Rectal smooth muscle tissue (tissue), 1 donor: Measurements from ENCODE around the gene HLA-DQA2.
"Not testable (repeated sequence)": the region's sequence is repeated elsewhere in the genome, so short reads cannot be mapped to it uniquely, and the experiment has no call there.

Source experiments
- H3K27ac ChIP-seq: one replicate; pipeline ENCODE4 v1.7.0; 2013; ENCODE audit warnings: low read depth, low read length, inconsistent platforms
- H3K27me3 ChIP-seq: one replicate; pipeline ENCODE4 v1.7.0; 2013; ENCODE audit warnings: low read length; ENCODE audit not compliant: control insufficient read depth, insufficient read depth
- H3K36me3 ChIP-seq: one replicate; pipeline ENCODE4 v1.7.0; 2013; ENCODE audit warnings: low read length; ENCODE audit not compliant: control insufficient read depth, insufficient read depth
- H3K4me1 ChIP-seq: one replicate; pipeline ENCODE4 v1.7.0; 2013; ENCODE audit warnings: low read length; ENCODE audit not compliant: control insufficient read depth, insufficient read depth
- H3K4me3 ChIP-seq: one replicate; pipeline ENCODE4 v1.7.0; 2013; ENCODE audit warnings: low read length
- H3K9ac ChIP-seq: one replicate; pipeline ENCODE4 v1.7.0; 2013; ENCODE audit warnings: low read length

The HLA-DQA2 gene

DNA sequence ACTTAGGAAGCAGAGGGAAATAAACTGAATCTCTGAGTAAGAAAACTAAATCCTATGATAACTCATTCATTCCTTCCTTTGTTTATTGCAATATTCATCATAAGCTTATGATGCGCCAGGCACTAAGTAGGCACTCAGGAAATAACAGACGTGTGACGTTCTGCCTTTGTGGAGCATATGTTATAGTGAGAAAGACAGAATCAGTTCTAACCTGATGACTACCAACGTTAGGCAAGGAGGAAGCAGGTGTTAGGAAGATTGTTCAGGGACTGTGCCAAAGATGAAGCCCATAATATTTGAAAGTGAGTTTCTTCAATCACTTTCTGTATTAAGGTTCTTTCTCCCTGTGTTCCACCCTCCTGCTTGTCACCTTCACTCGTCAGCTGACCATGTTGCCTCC, 3.6 kb downstream of the HLA-DQA2 start:
- no peak overlapping the region for H3K27ac ChIP-seq
- no peak overlapping the region for H3K9ac ChIP-seq
- no peaks in the 10 kb centered on the region for H3K4me1 ChIP-seq
- H3K27me3 ChIP-seq = no peaks in the 10 kb centered on the region
- H3K36me3 ChIP-seq = no peaks in the 10 kb centered on the region
- H3K4me3 ChIP-seq = no peak overlapping the region

- not testable (repeated sequence) for H3K27ac ChIP-seq, H3K27me3 ChIP-seq, H3K36me3 ChIP-seq, H3K9ac ChIP-seq, H3K4me1 ChIP-seq, H3K4me3 ChIP-seq
Measured at GRCh38 chr6:32745649-32746048, 4.5 kb downstream of the HLA-DQA2 start.

- H3K4me1 ChIP-seq = no peaks in the 10 kb centered on the region
- no peaks in the 10 kb centered on the region for H3K36me3 ChIP-seq
- H3K27ac ChIP-seq = no peak overlapping the region
- no peak overlapping the region for H3K9ac ChIP-seq
- H3K4me3 ChIP-seq = no peak overlapping the region
- H3K27me3 ChIP-seq = no peaks in the 10 kb centered on the region
Measured at GRCh38 chr6:32752580-32752979, 11.4 kb downstream of the HLA-DQA2 start.

DNA sequence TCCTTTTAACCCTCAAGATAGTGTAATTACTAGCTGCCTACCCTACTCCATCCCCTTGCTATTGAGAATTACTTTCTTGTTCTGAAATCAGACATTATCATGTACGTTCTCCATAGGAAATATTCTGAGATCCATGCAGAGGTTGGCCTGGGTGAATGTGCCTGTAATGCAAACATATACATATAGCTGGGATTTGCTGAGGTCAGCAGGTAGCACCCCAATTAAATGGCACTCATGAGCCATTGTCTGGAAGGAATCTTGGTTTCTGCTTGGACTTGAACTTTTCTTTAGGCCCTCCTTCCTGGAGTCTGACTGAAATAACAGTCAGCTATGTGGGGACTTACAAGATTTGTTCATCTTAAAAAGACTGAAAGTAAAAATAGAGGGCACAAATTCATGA, 18.5 kb downstream of the HLA-DQA2 start:
- Histone ChIP-seq H3K9ac (no peak overlapping the region), H3K4me3 (no peak overlapping the region), H3K27me3 (no peaks in the 10 kb centered on the region), H3K27ac (no peak overlapping the region), H3K36me3 (no peaks in the 10 kb centered on the region), H3K4me1 (no peaks in the 10 kb centered on the region)

GRCh38 chr6:32761072-32761471, 19.9 kb downstream of the HLA-DQA2 start:
- Histone ChIP-seq H3K4me1 (no peaks in the 10 kb centered on the region), H3K9ac (no peak overlapping the region), H3K27me3 (no peaks in the 10 kb centered on the region), H3K4me3 (no peak overlapping the region), H3K27ac (no peak overlapping the region), H3K36me3 (no peaks in the 10 kb centered on the region)

DNA sequence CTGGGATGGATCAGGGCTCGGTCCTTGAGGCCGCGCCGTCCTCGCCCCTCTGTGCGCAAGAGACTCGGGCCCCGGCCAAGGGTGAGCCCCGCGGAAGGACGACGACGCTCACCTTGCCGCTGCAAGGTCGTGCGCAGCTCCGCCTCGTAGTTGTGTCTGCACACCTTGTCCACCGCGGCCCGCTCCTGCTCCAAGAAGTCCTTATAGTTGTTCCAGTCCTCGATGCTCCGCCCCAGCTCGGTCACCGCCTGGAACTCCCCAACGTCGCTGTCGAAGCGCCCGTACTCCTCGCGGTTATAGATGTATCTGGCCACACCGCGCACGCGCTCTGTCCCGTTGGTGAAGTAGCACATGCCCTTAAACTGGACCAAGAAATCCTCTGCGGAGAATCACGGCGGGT, 20.4 kb downstream of the HLA-DQA2 start:
- no peaks in the 10 kb centered on the region for H3K36me3 ChIP-seq
- no peak overlapping the region for H3K9ac ChIP-seq
- no peak overlapping the region for H3K27ac ChIP-seq
- no peaks in the 10 kb centered on the region for H3K4me1 ChIP-seq
- H3K4me3 ChIP-seq = no peak overlapping the region
- H3K27me3 ChIP-seq = no peaks in the 10 kb centered on the region

DNA sequence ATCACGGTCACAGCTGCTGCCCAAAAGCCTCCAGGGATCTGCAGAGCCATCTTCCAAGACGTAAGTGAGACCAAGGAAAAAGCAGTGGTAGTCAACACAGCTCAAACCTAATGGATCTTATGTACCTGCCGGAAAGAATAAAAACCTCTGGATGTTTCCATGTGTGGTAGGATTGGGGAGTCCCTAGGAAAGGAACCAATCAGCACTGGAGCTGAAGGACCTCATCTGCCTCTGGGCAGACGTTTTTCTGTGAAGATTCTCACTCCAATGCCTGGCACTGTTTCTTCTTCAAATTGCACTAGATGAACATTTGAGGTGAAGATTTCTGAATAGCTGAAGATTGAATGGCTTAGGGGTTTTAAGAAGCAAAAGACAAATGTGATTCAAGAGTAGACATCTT, 22.2 kb downstream of the HLA-DQA2 start, which contains the start of gene HLA-DQB2:
TSS of gene HLA-DQB2 (minus strand) at position 112 of the 400 bp plus-strand sequence. CDS start at position 50, 62 bp downstream.
- no peaks in the 10 kb centered on the region for H3K4me1 ChIP-seq
- no peak within 1 kb of the TSS for H3K4me3 ChIP-seq
- no peaks in the 10 kb centered on the region for H3K36me3 ChIP-seq
- no peak within 1 kb of the TSS for H3K27ac ChIP-seq
- H3K27me3 ChIP-seq = no peaks in the 10 kb centered on the region
- H3K9ac ChIP-seq = no peak within 1 kb of the TSS

- no peak overlapping the region for H3K4me3 ChIP-seq
- no peak overlapping the region for H3K27ac ChIP-seq
- no peaks in the 10 kb centered on the region for H3K36me3 ChIP-seq
- no peaks in the 10 kb centered on the region for H3K27me3 ChIP-seq
- H3K9ac ChIP-seq = no peak overlapping the region
- no peaks in the 10 kb centered on the region for H3K4me1 ChIP-seq
Measured at GRCh38 chr6:32764048-32764447, 22.9 kb downstream of the HLA-DQA2 start.

GRCh38 chr6:32772656-32773055, 31.5 kb downstream of the HLA-DQA2 start:
- Histone ChIP-seq H3K4me1 (no peaks in the 10 kb centered on the region), H3K9ac (no peak overlapping the region), H3K27me3 (no peaks in the 10 kb centered on the region), H3K36me3 (no peaks in the 10 kb centered on the region), H3K27ac (no peak overlapping the region), H3K4me3 (no peak overlapping the region)

DNA sequence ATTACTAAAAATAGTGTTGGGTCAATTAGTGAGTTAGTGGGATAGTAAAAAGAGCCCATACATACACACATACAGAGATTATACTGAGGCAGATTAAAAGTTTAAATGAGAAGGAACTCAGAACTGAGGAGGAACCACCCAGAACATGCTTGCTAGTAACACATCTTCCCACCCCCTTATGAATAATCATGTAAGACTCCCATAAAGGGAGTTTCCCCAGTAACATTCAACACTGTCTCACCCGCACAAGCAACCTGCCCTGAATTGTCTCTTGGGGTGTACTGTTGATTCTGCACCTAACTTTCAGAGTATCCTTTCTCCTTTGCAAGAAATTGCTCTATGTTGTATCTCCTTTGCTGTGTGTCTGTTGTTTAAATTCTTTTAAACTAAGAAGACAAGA, 33.2 kb downstream of the HLA-DQA2 start:
- H3K36me3 ChIP-seq = no peaks in the 10 kb centered on the region
- H3K4me1 ChIP-seq = no peaks in the 10 kb centered on the region
- no peak overlapping the region for H3K9ac ChIP-seq
- no peak overlapping the region for H3K4me3 ChIP-seq
- H3K27me3 ChIP-seq = no peaks in the 10 kb centered on the region
- H3K27ac ChIP-seq = no peak overlapping the region

- Histone ChIP-seq H3K27ac (no peak overlapping the region), H3K9ac (no peak overlapping the region), H3K4me1 (no peaks in the 10 kb centered on the region), H3K4me3 (no peak overlapping the region), H3K27me3 (no peaks in the 10 kb centered on the region), H3K36me3 (no peaks in the 10 kb centered on the region)
Measured at GRCh38 chr6:32775071-32775470, 33.9 kb downstream of the HLA-DQA2 start.

DNA sequence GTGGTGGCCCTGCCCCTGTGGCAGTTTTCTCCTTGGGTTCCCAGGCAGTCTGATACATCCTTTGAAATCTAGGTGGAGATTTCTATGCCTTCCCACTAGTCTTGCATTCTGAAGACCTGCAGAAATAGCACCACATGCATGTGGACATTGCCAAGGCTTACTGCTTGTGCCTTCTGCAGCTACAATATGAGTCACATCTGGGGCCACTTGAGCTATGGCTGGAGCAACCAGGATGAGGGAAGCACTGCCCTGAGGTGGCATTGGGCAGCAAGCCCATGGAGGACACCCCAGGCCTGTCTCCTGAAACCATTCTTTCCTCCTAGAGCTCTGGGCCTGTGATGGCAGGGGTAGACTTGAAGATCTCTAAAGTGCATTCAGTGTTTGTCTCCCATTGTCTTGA, 37.8 kb downstream of the HLA-DQA2 start:
- no peak overlapping the region for H3K4me3 ChIP-seq
- H3K27me3 ChIP-seq = no peaks in the 10 kb centered on the region
- no peak overlapping the region for H3K9ac ChIP-seq
- H3K4me1 ChIP-seq = no peaks in the 10 kb centered on the region
- no peaks in the 10 kb centered on the region for H3K36me3 ChIP-seq
- no peak overlapping the region for H3K27ac ChIP-seq

GRCh38 chr6:32782923-32783322, 41.7 kb downstream of the HLA-DQA2 start:
- not testable (repeated sequence) for H3K27ac ChIP-seq, H3K9ac ChIP-seq, H3K4me1 ChIP-seq, H3K4me3 ChIP-seq, H3K36me3 ChIP-seq, H3K27me3 ChIP-seq
